Ovary (tissue), 3 donors: ENCODE results near the gene SPACA7.

Source experiments
- POLR2A ChIP-seq: fragments of 450-650 bp; IDR thresholded peaks from one replicate; pipeline ENCODE4 v1.6.1; 2017; ENCODE audit warnings: antibody characterized with exemption, mild to moderate bottlenecking, moderate library complexity
- TF ChIP-seq, protein P1 (sequence below), 3 donors: fragments of 450-650 bp in 2 of 3; fragments of 200-600 bp in 1 of 3; IDR thresholded peaks; one replicate each; pipeline versions ENCODE4 v1.5.1 to v1.8.0; 2016 to 2022; ENCODE audit warnings: antibody characterized with exemption in 3 of 3, mild to moderate bottlenecking in 1 of 3
- donor health status: DM: no; HTN: no; CAD: no.

DNA sequence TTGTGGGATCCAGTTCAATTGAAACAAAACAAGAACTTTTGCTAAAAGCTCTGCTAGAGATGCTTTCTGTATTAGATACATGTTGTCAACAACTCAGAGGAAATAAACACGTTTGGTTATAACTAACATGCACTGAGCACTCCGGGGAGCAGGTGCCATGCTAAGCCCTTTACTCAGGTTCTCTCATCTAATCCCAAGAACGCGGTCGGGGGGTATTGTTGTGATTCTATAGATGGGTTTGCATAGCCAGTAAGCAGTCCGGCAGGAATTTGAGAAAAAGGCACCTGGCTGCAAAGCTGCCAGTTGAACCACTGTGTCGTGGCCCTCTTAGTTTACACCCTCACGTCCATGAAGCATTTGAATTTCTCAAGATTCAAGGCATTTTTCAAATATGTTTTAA, 24.3 kb upstream of the SPACA7 start:
- TF ChIP-seq, protein P1, sequence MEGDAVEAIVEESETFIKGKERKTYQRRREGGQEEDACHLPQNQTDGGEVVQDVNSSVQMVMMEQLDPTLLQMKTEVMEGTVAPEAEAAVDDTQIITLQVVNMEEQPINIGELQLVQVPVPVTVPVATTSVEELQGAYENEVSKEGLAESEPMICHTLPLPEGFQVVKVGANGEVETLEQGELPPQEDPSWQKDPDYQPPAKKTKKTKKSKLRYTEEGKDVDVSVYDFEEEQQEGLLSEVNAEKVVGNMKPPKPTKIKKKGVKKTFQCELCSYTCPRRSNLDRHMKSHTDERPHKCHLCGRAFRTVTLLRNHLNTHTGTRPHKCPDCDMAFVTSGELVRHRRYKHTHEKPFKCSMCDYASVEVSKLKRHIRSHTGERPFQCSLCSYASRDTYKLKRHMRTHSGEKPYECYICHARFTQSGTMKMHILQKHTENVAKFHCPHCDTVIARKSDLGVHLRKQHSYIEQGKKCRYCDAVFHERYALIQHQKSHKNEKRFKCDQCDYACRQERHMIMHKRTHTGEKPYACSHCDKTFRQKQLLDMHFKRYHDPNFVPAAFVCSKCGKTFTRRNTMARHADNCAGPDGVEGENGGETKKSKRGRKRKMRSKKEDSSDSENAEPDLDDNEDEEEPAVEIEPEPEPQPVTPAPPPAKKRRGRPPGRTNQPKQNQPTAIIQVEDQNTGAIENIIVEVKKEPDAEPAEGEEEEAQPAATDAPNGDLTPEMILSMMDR (IDR thresholded peaks at IDR 0.05), result no peak
- no peak for TF ChIP-seq POLR2A
